HG02642 (cell line): ENCODE measurements around the gene S100A13.
"Not testable (repeated sequence)": the region's sequence is repeated elsewhere in the genome, so short reads cannot be mapped to it uniquely, and the experiment has no call there.

Experiments used
- ATAC-seq: cut with Tn5 transposase; IDR thresholded peaks from one replicate; pipeline ENCODE4 v1.9.1; 2021; ENCODE audit warnings: mild to moderate bottlenecking; ENCODE audit not compliant: unreplicated experiment, poor library complexity

Gene S100A13

DNA sequence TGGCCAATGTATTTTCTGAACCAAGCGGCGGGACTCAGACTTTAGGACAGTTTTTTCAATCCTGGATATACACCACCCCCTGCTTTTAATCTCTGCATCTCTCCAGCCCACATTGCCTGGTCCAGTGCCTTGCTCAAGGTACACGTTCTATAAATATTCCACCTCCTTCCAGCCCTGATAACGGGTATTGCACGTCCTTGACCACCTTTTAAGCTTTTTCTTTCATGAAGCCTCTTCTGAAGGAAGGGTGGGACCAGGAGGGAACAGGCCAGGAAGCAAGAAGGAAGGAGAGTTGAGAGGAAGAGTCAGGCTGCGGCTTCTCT is 17.8 kb downstream of the S100A13 start:
- no peak for ATAC-seq

DNA sequence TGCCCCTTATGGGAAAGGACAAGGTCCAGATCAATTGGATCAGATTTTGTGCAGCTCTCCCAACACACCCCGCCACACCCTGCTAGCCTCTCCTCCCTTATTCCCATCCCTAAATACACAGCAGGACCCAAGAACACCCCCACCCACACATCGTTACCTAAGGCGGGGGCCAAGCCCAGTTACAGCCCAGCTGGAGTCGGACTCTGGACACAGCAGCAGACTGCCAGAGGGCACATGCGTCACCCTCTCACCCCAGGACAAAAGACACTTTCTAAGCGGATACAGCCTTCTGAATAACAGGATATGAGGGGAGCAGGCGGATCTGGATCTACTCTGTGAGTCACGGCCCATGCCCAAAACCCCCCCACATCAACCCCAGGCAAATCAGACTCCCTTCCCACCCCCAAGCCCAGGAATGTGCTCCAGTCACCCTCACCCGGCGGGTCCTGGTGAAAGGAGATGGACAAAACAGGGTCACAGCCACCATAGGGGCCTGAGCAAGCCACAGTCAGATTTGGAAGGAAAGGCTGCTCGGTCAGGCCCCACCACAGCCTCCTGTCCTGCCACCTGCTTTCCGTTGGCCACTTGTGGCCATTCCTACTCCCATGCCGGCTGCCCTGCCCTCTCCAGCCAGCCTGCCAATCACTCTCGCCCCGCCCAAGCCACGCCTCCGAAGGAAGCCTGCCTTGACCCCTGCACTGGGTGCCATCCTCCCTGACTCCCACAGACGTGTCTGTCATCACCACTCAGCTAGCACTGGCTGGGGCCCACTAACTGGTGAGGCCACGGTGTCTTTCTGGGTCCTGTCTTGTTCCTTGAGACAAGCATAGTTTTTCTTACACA is 18.3 kb downstream of the S100A13 start:
- ATAC-seq: no peak

DNA sequence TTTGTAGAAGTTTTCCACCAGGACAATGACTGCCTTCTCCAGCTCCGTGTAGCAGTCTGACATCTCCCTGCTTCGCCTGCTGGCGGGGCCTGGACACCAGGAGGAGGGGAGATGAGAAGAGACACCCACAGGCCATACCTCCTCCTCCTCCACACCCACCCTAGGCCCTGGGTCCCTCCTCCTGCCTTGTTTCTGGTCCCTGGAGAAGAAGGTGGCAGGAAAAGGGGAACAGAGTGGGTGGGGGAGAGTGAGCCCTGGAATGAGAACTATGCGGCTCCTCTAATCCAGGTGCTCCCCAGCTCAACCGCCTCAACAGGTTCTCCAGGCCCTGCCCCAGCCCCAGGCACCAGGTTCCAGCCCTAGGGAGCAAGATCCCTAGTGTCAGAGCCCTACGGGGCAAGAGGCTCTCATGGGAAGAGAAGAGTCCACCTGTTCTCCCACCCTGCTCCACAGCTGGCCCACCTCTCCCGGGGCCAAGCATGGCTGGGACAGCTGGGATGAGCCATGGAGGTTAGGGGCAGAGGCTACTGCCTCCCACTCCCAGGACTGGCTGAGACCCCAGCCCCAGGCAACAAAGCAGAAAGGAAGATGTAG is 19.1 kb downstream of the S100A13 start:
- no peak for ATAC-seq

DNA sequence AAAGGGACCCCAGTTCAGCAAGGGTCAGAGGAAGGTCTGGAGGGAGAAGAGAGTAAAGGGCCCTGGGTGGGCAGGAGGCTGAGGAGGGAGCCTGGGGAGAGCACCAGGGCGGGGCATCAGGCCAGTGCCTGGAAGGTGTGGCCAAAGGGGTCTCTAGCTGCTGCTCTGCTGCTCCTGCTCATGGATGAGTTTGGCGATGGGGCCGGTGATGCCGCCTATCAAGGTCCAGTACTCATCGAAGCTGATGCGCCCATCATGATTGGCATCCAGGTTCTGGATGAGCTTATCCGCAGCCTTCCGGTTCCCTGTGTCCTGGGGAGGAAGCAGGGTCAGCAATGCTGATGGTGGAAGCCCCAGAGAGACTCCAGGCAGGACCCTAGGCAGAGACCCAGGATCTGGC is 19.9 kb downstream of the S100A13 start:
- no peak for ATAC-seq

DNA sequence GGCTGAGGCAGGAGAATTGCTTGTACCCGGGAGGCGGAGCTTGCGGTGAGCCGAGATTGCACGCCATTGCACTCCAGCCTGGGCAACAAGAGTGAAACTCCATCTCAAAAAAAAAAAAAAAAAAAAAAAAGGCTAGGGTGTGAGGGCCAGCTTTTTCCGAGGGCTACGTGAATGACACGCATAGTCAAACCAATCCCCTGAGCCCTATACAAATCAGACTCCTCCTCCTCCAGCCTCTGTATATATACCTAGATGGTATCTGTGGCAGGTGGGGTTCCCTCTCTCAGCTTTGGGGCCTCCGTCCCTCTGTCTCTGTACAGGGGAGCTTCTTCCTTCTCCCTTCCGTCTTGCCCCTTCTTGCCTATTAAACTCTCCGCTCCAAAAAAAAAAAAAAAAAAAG is 21.1 kb downstream of the S100A13 start:
- ATAC-seq: no peak

DNA sequence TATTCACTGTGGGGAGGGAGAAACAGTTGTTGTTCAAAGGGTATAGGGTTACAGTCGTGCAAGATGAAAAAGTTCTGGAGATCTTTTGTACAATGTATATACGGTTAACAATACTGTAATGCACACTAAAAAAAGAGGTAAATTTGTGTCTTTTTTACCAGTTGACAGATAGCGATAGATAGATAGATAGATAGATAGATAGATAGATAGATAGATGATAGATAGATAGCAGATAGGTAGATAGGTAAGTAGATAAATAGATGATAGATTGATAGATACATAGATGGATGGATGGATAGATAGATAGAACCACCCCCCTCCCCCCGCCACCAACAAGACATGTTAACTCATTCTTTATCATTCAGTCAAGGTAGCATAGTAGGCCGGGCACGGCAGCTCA is 24.6 kb downstream of the S100A13 start:
- no peak for ATAC-seq

DNA sequence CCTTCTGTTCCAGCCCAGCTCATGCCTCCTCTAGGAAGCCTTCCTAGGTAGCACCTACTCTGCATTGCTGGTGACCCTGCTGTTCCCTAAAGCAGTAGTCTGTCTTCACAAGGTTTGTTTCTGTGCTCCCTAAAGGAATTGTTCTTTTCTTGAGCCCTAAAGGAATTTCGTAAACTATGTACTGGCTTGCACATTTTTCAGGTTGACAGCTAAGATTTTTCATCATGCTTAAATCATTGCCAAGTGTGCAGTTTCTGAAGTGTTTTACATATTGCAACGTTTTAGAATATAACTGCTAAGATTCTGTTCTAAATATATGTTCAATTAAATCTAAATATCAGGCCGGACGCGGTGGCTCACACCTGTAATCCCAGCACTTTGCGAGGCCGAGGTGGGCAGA is 27.5 kb downstream of the S100A13 start:
- no peak for ATAC-seq

DNA sequence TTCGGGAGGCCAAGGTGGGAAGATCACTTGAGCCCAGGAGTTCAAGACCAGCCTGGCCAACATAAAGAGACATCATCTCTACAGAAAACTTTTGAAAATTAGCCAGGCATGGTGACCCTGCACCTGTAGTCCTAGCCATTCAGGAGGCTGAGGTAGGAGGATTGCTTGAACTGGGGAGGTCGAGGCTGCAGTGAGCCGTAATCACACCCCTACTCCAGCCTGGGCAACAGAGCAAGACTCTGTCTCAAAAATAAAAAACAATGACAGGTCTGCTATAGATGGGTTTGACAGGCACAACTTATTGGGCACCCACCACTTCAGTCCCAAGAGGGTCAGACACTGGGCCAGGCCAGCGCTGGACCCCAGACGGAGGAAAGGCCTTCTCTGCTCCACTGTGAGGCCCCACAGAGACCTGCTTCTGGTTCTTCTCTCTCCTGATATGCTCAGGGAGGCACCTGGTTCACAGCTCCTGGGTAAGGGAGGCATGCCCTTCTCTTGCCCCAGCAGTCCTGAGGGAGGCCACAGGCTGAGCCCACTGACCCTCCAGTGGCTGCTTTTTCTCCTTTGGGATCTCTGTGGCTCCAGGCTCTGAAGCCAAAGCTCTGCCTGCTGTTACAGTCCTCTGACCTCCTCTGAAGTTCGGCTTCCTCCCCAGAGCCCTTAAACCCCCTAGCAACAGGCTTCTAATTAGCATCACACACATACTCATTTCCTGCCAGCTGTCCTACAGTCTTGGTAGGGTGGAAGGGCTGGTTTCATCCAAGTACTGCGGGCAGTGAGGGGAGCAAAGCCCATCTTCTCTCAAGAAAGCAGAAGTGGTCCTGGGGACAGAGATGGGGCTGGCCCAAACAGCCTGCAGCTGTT is 28.8 kb downstream of the S100A13 start:
- ATAC-seq: peak; percentile 98

DNA sequence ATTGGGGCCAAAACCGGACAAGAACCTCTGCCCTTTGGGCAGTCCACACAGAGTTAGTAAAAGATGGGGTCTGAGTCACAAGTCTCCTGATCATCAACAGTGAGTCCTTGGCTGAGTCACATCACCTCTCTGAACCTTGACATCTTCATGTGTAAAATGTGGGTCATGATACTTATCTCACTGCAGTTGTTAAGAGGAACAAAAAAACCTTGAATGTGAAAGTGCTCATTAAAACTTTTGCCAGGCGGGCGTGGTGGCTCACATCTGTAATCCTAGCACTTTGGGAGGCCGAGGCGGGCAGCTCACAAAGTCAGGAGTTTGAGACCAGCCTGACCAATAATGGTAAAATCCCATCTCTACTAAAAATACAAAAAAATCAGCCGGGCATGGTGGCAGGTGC is 30.1 kb downstream of the S100A13 start:
- ATAC-seq: no peak

DNA sequence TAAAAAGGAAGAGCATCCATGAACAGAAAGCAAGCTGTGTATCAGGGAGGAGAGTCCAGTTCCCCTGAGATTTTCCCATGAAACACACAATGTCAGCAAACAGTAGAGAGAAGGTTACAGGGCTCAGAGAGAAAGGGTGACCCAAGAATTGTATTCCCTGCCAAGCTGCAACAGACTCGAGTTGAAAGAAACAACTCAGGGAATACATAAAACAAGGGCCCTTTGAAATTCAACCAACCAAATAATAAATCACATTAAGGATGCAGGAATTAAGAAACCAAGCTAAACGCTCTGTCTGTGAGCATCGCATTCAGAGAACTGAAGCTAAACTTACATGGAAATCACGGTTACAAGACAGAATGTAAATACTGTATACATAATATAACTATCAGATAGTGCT is 34.6 kb downstream of the S100A13 start:
- no peak for ATAC-seq

DNA sequence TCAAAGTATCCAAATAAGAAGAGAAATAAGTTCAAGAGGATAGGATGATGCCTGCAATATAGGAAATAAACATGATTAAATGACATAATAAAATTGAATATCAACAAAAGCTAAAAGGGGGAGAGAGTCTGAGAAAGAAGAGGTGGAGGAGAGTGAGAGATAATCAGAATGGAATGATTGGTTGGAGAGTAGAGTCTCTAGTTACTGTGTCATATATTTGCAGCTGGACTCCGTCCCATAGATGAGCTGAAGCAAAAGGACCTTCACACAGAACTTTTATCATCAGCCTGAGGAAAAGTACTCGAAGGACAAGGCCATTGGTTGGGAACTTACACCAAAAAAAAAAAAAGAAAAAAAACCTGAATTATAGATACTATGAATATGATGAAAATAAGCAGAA is 38.8 kb downstream of the S100A13 start:
- no peak for ATAC-seq

DNA sequence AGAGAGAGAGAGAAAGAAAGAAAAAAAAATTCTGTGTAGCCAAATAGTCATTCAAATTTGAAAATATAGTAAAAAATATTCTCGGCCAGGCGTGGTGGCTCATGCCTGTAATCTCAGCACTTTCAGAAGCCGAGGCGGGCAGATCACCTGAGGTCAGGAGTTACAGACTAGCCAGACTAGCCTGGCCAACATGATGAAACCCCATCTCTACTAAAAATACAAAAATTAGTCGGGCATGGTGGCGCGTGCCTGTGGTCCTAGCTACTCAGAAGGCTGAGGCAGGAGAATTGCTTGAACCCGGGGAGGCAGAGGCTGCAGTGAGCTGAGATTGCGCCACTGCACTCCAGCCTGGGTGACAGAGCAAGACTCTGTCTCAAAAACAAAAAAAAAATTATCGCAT is 39.3 kb downstream of the S100A13 start:
- not testable (repeated sequence) for ATAC-seq

DNA sequence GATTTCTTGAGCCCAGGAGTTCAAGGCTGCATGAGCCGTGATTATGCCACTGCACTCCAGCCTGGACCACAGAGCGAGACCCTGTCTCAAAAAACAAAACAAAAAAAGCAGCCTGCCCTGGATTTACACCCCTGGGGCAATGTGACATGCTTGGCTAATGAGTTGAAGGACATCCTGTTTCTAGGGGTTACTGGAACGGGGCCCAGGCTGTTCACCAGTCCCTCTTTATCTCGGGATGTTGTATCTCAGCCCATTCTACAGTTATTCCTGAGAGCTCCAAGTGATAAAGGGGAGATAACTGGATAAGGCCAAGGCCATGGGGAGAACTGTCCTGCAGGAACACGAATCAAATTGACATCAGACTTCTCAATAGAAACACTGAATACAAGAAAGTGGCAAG is 40.0 kb downstream of the S100A13 start:
- ATAC-seq: no peak

DNA sequence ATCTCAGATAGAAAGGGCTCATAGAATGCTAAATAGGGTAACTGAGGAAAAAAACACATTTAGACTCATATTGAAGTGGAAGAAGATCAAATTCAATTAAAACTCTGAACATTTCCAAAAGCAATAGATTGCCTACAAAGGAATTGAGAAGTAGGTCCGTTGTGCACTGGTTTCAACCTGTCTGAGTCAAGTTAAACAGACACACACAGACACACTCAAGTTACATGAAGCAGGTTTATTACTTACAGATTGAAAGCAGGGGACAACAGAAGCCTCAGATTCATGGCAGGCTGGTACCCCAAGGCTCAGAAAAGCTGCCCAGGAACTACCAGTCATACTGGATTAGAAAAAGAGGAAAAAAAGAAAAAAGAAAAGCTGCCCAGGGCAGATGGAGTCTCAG is 41.0 kb downstream of the S100A13 start:
- ATAC-seq: no peak

DNA sequence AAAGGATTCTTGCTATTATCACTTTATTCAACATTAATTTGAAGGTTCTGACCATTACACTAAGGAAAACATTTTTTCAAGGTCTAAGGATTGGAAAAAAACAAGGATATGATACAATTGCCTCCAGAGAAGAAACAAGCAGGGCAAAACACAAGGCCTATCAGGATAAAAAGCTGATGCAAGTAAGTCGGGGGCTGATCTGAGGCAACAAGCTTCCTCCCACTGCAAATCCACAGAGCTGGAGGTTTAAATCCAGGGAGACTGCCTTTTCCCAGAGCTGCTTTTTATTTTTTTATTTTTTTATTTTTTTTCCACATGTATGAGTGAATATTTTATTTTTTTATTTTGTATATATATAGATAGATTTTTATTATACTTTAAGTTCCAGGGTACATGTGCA is 42.3 kb downstream of the S100A13 start:
- ATAC-seq: no peak

DNA sequence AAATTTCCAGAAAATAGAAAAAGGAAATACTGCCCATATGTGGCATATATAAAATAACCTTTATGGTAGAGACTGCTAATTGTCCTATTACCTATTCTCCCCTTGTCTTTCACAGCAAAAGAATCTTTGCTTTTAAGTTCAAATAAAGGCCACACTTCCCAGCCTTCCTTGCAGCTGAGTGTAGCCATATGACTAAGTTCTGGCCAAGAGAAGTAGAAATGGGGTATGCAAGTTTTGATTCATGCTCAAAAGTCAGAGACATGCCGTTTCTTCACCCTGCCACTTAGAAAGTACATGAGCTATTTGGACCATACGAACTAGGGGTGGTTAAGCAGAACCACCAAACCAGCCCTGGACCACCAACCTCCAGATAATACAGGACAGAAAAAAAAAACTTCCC is 43.3 kb downstream of the S100A13 start:
- no peak for ATAC-seq

DNA sequence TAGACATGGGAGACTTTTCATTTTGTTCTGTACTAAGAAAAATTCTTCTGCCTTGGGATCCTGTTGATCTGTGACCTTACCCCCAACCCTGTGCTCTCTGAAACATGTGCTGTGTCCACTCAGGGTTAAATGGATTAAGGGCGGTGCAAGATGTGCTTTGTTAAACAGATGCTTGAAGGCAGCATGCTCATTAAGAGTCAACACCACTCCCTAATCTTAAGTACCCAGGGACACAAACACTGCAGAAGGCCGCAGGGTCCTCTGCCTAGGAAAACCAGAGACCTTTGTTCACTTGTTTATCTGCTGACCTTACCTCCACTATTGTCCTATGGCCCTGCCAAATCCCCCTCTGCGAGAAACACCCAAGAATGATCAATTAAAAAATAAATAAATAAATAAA is 43.8 kb downstream of the S100A13 start:
- ATAC-seq: not testable (repeated sequence)

DNA sequence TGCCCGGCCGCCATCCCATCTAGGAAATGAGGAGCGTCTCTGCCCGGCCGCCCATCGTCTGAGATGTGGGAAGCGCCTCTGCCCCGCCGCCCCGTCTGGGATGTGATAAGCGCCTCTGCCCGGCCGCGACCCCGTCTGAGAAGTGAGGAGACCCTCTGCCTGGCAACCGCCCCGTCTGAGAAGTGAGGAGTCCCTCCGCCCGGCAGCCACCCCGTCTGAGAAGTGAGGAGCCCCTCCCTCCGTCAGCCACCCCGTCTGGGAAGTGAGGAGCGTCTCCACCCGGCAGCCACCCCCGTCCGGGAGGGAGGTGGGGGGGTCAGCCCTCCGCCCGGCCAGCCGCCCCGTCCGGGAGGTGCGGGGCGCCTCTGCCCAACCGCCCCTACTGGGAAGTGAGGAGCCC is 44.5 kb downstream of the S100A13 start:
- not testable (repeated sequence) for ATAC-seq

DNA sequence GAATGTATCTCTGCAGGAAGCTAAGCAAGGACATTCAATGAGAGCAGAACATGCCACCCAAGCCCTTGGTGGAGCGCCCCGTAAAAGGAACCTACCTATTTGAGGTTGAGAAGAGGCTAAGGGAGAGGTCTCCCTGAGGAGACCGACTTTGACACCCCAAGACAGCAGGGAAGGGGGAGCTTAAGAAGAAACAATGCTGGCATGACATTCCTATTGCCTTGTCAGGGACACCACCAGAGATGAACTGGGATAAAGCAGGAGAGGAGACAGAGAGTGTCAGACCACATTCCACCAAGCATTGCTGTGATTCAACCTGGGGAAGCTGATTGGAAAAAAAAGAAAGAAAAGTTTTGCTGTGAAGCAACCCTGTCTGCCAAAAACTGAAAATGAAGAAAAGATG is 48.4 kb downstream of the S100A13 start:
- ATAC-seq: no peak

DNA sequence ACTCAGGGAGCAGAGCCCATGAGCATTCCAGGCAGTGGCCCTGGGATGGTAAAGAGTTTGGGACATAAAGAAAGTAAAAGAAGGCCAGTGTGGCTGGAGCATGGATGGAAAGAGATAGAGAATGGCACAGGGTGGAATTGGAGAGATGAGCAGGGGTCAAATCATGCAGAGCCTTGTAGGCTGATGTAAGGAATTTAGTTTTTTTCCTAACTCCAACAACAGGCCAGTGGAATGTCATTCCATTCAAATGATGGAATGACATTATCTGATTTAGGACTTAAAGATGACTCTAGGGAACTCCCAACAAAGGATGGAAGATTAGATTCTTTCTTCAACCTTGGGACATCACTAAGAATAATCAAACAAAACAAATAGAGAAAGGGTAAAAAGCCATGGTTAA is 48.8 kb downstream of the S100A13 start:
- no peak for ATAC-seq

DNA sequence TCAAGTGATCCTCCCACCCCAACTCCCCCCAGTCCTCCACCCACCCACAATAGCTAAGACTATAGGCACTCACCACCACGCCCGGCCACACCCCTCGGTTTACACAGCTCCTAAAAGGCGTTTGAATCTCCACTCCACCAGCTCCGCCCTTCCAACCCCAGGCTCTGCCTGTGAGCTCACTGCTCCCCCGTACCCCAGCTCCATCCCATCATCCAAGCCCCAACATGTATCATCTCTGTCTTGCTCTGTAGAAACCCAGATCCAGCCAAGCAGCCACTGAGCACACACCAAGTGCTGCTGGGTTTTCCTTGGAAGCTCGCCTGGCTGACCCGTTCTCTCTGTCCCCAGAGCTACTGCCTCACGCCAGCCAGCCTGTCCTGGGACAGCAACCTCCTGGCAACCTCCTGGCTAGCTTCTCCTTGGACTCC is 49.7 kb downstream of the S100A13 start:
- ATAC-seq: no peak
